HG02938 (cell line): ENCODE results near the gene PARP14.
"Not testable (repeated sequence)": the region's sequence is repeated elsewhere in the genome, so short reads cannot be mapped to it uniquely, and the experiment has no call there.

Experiments
- ATAC-seq: cut with Tn5 transposase; IDR thresholded peaks from one replicate; pipeline ENCODE4 v1.9.1; 2021; ENCODE audit warnings: mild to moderate bottlenecking, moderate library complexity; ENCODE audit not compliant: unreplicated experiment

The PARP14 gene, protein sequence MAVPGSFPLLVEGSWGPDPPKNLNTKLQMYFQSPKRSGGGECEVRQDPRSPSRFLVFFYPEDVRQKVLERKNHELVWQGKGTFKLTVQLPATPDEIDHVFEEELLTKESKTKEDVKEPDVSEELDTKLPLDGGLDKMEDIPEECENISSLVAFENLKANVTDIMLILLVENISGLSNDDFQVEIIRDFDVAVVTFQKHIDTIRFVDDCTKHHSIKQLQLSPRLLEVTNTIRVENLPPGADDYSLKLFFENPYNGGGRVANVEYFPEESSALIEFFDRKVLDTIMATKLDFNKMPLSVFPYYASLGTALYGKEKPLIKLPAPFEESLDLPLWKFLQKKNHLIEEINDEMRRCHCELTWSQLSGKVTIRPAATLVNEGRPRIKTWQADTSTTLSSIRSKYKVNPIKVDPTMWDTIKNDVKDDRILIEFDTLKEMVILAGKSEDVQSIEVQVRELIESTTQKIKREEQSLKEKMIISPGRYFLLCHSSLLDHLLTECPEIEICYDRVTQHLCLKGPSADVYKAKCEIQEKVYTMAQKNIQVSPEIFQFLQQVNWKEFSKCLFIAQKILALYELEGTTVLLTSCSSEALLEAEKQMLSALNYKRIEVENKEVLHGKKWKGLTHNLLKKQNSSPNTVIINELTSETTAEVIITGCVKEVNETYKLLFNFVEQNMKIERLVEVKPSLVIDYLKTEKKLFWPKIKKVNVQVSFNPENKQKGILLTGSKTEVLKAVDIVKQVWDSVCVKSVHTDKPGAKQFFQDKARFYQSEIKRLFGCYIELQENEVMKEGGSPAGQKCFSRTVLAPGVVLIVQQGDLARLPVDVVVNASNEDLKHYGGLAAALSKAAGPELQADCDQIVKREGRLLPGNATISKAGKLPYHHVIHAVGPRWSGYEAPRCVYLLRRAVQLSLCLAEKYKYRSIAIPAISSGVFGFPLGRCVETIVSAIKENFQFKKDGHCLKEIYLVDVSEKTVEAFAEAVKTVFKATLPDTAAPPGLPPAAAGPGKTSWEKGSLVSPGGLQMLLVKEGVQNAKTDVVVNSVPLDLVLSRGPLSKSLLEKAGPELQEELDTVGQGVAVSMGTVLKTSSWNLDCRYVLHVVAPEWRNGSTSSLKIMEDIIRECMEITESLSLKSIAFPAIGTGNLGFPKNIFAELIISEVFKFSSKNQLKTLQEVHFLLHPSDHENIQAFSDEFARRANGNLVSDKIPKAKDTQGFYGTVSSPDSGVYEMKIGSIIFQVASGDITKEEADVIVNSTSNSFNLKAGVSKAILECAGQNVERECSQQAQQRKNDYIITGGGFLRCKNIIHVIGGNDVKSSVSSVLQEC (N-terminal part only)

DNA sequence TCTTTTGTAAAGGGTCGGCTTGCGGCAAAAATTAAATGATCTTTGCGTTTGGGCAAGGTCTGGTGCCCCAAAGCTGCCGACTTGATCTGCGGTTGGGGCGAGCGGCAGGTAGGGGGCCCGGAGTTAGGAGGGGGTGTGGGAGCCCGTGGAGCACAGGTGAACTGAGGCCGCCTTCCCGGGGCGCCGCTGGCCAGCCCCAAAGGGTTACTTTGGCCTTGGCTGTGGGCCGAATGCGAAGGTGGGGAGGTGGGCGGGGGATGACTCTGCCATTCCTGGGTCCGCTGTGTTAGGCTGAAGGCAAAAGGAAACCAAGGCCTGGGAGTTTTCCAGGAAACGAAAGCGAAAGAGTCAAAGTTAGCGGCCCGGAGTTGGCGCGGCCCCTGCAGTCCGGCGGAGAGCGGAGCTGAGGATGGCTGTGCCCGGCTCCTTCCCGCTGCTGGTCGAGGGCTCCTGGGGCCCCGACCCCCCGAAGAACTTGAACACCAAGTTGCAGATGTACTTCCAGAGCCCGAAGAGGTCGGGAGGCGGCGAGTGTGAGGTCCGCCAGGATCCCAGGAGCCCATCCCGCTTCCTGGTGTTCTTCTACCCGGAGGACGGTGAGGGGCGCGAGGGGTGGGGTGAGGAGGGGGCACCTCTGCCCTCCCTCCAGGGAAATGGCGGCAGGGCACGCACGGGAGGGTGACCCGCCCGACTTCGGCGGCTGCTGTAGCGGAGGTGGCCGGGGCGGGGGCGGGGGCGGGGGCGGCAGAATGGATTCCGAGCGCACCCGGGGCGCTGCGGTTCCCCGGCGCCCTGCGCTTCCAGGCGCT is at the start of gene PARP14:
Gene PARP14 (plus strand): TSS at position 365 of the 809 bp plus-strand sequence. CDS start 45 bp downstream, at position 410.
- ATAC-seq: peak; percentile 40

DNA sequence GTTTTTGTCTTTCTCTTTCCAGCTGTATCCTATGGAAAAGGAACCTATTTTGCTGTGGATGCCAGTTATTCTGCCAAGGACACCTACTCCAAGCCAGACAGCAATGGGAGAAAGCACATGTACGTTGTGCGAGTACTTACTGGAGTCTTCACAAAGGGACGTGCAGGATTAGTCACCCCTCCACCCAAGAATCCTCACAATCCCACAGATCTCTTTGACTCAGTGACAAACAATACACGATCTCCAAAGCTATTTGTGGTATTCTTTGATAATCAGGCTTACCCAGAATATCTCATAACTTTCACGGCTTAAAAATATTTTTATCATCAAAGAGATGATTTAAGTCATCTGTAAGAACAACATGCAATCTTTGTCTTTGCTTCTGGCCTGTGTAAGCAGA is 44.9 kb upstream of the PARP14 start:
- ATAC-seq: no peak

DNA sequence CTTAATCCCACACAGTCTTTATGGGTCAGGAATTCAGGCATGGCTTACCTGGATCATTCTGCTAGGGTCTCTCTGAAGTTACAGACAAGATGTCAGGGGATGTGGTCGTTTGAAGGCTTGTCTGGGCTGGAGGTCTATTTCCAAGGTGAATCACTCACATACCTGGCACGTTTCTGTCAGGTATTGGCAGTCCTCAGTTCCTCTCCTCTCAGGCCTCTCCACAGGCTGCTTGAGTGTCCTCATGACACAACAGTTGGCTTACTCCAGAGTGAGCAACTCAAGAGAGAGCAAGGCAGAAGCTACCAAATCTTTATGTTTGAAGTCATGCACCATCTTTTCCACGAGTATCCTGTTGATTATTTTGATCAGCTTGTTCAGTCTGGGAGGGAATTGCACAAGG is 43.9 kb upstream of the PARP14 start:
- no peak for ATAC-seq

DNA sequence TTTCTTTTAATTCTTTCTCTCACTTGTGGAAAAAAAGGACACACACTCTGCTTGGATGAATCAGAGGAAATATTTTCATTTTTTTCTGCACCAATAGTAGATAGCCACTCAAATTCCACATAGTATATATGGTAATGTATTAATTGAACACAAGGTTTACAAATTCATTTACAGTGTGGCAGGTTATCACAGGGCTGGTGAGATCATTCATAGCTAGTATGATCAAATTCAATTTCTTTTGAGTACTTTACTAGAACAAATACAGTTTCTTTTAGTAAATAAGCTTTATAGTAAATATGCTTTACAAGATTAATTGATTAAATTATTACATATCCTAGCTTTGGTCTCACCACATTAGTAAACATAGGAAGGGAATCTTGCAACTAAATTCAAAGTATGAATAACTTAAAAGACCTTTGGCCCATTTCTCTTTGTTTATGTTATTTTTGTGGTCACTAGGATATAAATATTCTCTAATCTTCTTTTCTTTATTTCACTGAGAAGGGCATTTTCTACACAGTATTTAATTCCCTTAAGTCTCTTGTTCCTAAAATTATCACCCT is 40.1 kb upstream of the PARP14 start:
- no peak for ATAC-seq

DNA sequence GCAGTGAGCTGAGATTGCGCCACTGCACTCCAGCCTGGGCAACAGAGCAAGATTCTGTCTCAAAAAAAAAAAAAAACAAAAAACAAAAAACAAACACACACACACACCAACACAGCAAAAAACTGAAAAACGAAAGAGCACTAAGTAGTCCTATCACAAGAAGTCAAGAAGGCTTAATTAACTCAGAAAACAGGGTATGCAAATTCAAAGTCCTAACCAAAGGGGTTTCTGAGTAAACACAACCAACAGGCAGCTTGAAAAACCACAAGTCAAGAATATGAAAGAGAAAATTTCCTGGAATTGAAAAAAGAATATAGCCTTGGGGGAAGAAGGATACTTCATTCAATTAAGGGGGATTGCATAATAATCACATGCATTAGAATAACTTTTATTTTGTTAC is 37.7 kb upstream of the PARP14 start:
- ATAC-seq: peak; percentile 62

DNA sequence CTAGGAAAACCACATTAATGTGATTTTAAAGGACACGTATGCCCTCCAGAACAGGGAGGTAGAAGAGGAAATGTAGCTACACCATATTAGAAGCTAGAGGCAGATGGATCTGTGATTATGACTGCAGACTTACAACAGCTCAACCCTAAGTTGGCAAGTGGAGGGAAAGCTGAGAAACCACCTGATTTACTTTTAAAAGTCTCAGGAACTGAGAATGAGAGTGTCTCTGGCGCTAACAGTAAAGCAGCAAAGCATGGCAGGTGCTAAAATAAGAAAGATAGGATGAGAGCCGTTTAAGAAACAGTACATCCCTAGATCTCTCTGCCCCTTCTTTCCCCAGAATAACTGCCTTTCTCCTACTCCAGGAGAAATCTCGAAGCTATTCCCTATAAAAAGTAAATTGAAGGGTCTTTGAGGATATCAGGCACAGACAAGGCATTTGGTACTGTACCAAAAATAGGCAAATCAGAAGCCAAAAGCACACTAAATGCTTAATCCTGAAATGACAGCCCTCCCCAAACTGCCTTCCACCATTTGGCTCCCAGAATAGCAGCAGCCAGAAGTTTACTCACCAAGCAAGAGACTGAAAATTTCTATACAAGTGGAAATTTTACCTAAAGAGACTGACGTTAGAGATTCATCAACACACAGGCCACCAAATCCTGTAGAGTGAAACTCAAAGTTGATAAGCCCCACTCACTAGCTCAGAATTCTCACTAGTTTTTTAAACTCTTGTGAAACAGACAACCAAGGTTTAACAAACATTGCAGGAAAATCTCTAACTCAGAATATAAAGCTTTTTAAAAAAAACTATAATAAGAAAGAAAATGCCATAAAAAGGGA is 34.3 kb upstream of the PARP14 start:
- no peak for ATAC-seq

DNA sequence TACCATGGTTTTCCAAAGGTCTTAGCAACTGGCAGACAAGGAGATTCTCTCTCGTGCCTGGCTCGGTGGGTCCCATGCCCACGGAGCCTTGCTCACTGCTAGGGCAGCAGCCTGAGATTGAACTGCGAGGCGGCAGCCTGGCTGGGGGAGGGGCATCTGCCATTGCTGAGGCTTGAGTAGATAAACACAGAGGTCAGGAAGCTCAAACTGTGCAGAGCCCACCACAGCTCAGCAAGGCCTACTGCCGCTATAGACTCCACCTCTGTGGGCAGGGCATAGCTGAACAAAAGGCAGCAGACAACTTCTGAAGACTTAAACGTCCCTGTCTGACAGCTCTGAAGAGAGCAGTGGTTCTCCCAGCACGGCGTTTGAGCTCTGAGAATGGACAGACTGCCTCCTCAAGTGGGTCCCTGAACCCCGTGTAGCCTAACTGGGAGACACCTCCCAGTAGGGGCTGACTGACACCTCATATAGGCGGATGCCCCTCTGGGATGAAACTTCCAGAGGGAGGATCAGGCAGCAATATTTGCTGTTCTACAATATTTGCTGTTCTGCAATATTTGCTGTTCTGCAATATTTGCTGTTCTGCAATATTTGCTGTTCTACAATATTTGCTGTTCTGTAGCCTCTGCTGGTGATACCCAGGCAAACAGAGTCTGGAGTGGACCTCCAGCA is 29.3 kb upstream of the PARP14 start:
- ATAC-seq: not testable (repeated sequence)

DNA sequence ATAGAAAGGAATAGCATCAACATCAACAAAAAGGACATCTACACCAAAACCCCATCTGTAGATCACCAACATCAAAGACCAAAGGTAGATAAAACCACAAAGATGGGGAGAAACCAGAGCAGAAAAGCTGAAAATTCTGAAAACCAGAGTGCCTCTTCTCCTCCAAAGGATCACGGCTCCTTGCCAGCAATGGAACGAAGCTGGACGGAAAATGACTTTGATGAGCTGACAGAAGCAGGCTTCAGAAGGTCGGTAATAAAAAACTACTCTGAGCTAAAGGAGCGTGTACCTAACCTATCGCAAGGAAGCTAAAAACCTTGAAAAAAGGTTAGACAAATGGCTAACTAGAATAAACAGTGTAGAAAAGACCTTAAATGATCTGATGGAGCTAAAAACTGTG is 28.7 kb upstream of the PARP14 start:
- not testable (repeated sequence) for ATAC-seq

DNA sequence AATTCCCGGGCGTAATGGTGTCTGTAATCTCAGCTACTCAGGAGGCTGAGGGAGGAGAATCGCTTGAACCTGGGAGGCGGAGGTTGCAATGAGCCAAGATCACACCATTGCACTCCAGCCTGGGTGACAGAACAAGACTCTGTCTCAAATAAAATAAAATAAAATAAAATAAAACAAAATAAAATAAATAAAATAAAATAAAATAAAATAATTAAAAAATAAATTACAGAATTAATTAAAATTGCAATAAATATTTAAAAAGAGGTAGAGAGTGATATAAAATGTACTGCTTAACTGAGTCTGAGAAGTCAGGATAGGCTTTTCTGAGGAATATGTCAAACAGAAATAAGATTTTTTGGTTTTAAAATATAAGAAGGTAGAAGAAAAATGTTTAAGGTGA is 22.3 kb upstream of the PARP14 start:
- ATAC-seq: not testable (repeated sequence)

DNA sequence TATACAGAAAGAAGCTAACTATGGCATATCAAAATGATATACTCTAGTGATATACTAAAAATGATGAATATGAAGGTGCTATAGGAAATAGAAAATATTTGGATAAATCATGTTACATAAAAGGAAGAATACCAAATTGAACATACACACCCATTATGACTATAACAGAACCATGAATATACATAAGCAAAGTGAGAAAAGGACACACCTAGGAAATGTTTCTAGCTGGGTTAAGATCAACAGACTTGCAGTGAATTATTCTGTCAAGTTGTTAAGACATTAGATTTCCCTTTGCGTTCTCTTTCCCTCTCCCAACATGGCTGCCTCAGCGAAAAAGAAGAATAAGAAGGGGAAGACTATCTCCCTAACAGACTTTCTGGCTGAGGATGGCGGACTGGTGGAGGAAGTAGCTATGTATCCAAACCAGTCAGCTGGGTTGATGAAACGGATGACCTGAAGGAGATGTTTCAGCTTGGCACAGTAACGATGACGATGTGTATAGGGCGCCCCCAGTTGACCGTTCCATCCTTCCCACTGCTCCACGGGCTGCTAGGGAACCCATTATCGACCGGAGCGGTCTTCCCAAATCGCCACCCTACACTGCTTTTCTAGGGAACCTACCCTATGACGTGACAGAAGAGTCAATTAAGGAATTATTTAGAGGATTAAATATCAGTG is 20.2 kb upstream of the PARP14 start:
- no peak for ATAC-seq

DNA sequence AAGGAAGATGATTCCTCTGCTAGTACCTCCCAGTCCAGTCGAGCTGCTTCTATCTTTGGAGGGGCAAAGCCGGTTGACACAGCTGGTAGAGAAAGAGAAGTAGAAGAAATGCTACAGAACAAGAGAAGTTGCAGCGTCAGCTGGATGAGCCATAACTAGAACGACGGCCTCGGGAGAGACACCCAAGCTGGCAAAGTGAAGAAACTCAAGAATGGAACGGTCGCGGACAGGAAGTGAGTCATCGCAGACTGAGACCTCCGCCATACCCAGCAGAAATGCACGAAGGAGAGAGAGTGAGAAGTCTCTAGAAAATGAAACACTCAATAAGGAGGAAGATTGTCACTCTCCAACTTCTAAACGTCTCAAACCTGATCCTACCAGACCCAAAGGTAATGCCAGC is 19.0 kb upstream of the PARP14 start:
- ATAC-seq: no peak

DNA sequence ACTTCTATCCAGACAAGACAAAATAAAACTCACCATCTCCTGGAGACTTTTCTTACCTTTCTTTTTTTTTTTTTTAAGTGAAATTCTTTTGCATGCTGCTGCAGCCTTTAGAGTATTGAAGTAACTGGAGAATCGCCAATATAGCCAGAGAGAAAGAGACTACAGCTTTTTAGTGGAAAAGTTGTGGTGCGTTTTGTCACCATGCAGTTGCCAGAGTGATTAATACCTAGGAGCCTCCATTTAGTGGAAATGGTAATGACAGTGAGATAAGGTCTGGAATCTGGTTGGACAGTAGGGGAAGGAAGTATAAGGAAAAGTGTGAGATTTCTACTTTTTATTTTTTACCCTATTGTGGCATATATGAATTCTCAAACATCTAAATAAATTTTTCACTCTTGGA is 18.1 kb upstream of the PARP14 start:
- no peak for ATAC-seq

DNA sequence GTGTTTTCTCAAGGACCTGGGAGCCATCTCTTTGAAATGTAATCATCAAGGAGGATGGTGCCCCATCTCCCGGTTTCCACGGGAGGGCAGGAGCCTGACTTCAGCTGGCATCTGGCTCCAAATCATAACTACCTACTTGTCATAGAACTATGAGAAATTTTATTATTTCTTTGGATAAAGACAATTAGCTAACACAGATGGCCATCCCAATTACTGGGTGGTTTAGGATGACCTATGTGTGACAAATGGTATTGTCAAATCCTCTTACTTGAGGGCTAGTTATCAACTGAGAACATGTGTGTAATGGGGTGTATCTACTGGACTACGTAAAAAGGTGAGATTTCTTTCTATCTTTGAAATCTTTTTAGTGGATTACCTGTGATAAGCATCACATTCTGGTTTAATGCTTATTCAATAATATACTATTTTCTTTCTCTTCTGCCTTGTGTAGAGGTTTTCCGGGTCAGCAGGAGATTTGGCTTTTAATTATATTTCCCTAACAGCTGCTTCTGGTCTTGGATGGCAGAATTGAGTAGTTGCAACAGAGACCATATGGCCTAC is 15.3 kb upstream of the PARP14 start:
- no peak for ATAC-seq

DNA sequence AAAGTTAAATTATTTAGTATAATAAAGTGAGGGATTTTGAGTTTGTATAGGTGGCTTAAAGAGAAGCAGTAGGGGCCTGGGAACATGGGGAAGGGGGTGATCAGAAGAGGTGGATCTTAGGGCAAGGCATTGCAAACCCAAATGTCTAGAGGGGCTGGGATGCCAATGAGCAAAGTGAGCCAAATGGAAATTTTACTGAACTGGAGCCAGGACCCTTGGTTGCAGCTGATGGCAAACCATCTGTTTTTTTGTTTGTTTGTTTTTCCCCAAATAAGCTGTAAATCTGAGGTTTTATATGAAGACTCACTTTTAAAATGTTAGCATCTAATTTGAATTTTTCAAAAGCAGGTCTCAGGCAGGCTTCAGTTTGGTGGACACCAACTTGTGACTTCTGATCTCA is 14.8 kb upstream of the PARP14 start:
- no peak for ATAC-seq

DNA sequence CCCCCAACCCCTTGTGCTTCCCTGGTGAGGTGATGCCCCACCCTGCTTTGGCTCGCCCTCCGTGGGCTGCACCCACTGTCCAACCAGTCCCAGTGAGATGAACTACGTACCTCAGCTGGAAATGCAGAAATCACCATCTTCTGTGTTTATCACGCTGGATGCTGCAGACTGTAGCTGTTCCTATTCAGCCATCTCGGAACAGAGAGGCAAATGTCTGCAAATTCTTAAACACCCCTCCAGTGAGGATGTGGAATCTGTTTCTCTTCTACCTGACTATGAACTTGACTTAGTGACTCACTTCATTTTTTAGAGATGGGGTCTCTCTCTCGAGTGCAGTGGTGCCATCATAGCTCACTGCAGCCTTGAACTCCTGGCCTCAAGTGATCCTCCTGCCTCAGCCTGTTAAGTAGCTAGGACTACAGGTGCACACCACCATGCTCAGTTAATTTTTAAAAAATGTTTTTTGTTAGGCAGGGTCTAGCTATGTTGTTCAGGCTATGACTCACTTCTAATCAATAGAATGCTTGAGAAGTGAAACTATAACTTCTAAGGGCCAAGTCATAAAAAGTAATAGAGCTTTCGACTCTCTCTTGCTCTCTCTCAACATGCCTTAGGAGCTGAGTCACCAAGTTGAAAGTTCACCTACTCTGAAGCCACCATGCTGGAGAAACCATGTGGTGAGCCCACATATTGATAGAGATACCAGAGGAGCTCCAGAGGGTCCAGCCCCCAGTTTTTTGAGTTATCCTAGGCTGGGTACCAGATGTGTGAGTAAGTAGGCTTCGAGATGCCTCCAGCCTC is 11.5 kb upstream of the PARP14 start:
- ATAC-seq: peak; percentile 80

DNA sequence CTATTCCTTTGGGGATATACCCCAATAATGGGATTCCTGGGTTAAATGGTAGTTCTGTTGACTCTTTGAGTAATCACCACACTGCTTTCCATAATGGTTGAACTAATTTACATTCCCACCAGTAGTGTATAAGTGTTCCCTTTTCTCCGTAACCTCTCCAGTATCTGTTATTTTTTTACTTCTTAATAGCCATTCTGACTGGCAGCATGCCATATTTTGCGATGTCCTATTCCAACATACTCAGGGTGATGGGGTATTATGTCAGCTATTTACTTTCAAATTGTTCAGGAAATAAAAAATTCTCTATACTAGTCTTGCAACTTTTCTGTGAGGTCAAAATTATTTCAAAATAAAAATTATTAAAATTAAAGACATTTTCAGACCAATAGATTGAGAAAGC is 9.1 kb upstream of the PARP14 start:
- ATAC-seq: no peak

DNA sequence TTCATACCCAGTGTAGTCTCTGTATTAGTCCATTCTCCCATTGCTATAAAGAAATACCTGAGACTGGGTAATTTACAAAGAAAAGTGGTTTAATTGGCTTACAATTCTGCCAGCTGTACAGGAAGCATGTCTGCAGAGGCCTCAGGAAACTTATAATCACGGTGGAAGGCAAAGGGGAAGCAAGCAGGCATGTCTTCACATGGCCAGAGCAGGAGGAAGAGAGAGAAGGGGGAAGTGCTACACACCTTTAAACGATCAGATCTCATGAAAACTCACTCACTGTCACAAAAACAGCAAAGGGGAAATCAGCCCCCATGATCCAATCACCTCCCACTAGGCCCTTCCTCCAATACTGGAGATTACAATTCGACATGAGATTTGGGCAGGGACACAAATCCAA is 6.3 kb upstream of the PARP14 start:
- no peak for ATAC-seq
